Activated CD4-positive, alpha-beta T cell treated with anti-CD3 and anti-CD28 coated beads, Interleukin-2, amount 10 ng/mL, durations not matched to agents 7 days and 5 days (primary cell): Measurements from ENCODE around the gene ELOVL2. TPM values are rescaled to one million over a fixed set of nuclear protein-coding genes. Genes with fewer than 3 reads are reported as not detected.
"Not testable (repeated sequence)": the region's sequence is repeated elsewhere in the genome, so short reads cannot be mapped to it uniquely, and the experiment has no call there.

Experiments
- CTCF ChIA-PET: fragments of 350-600 bp; sonication (Branson Sonifier 250); formaldehyde crosslinking; loops from one replicate; lab custom pipeline; 2021; ENCODE audit warnings: antibody characterized with exemption; lab: Charles Lee
- POLR2A ChIA-PET: fragments of 350-600 bp; sonication (Branson Sonifier 250); formaldehyde crosslinking; loops from one replicate; lab custom pipeline; 2021; ENCODE audit warnings: antibody characterized with exemption; lab: Charles Lee
- DNase-seq: peaks from one replicate; pipeline ENCODE4 v3.0.0-alpha.2; 2020
- H3K27ac Mint-ChIP-seq: one replicate; pipeline ENCODE4 v1.8.0; 2021; ENCODE audit warnings: mild to moderate bottlenecking, moderate library complexity, mixed read lengths
- H3K27me3 Mint-ChIP-seq: one replicate; pipeline ENCODE4 v1.8.0; 2021; ENCODE audit warnings: mixed read lengths
- H3K36me3 Mint-ChIP-seq: one replicate; pipeline ENCODE4 v1.8.0; 2021; ENCODE audit warnings: low read depth, mixed read lengths
- H3K4me1 Mint-ChIP-seq: one replicate; pipeline ENCODE4 v1.8.0; 2021; ENCODE audit warnings: mixed read lengths
- H3K4me3 Mint-ChIP-seq: one replicate; pipeline ENCODE4 v1.8.0; 2021; ENCODE audit warnings: mild to moderate bottlenecking, moderate library complexity, mixed read lengths
- H3K9me3 Mint-ChIP-seq: one replicate; pipeline ENCODE4 v1.8.0; 2021; ENCODE audit warnings: mixed read lengths
- total RNA-seq, 2 experiments: library from RNA; stranded (reverse); gene quantifications; one replicate each; pipeline ENCODE4 v1.2.3, GENCODE V29; 2021

Gene ELOVL2
- not detected for total RNA-seq

- peak within 1 kb of the TSS; percentile 68 for H3K4me3 Mint-ChIP-seq
- ChIA-PET POLR2A (no interaction called here), CTCF (no interaction called here)
- no peaks in the 10 kb centered on the region for H3K36me3 Mint-ChIP-seq
- H3K27me3 Mint-ChIP-seq, result peaks cover 72% of the 10 kb centered on the region
- no peaks in the 10 kb centered on the region for H3K9me3 Mint-ChIP-seq
- no peak for DNase-seq
- no peak within 1 kb of the TSS for H3K27ac Mint-ChIP-seq
- H3K4me1 Mint-ChIP-seq, result peaks cover 14% of the 10 kb centered on the region
Observed at GRCh38 chr6:11043961-11044711, at the start of gene ELOVL2. ELOVL2 (minus strand) TSS chr6:11044305; CDS start chr6:11044230, 75 bp downstream.

GRCh38 chr6:11093376-11093625 lies 49.2 kb upstream of the ELOVL2 start:
- ChIA-PET POLR2A (interaction anchor here (0.6 kb wide), 1 partner anchor 365 kb away, joined by 3 read pairs; no protein-coding TSS in a partner anchor), CTCF (interaction anchor here (0.6 to 1.6 kb wide), 5 partner anchors 9 to 371 kb away, joined by 3 to 7 read pairs (median 5); partner anchors contain the start of gene TMEM14C)
- H3K27me3 Mint-ChIP-seq, result no peaks in the 10 kb centered on the region
- H3K27ac Mint-ChIP-seq, result peak overlapping the region; percentile 98
- H3K36me3 Mint-ChIP-seq, result peaks cover 8% of the 10 kb centered on the region
- DNase-seq, result no peak
- peaks cover 35% of the 10 kb centered on the region for H3K4me1 Mint-ChIP-seq
- H3K9me3 Mint-ChIP-seq, result no peaks in the 10 kb centered on the region
- H3K4me3 Mint-ChIP-seq, result peak overlapping the region; percentile 87

- Mint-ChIP-seq H3K27ac (peak overlapping the region; percentile 98), H3K27me3 (no peaks in the 10 kb centered on the region), H3K4me3 (peak overlapping the region; percentile 87), H3K4me1 (peaks cover 31% of the 10 kb centered on the region), H3K9me3 (no peaks in the 10 kb centered on the region), H3K36me3 (peaks cover 3% of the 10 kb centered on the region)
- CTCF ChIA-PET, result interaction anchor here (0.6 to 1.6 kb wide), 5 partner anchors 9 to 371 kb away, joined by 3 to 7 read pairs (median 5); partner anchors contain the start of gene TMEM14C
- POLR2A ChIA-PET, result interaction anchor here (0.6 kb wide), 2 partner anchors 19 to 366 kb away, joined by 3 to 6 read pairs; no protein-coding TSS in a partner anchor
- peak; percentile 65 for DNase-seq
Observed at GRCh38 chr6:11092668-11093375, 48.7 kb upstream of the ELOVL2 start.

GRCh38 chr6:11091141-11091540 lies 47.0 kb upstream of the ELOVL2 start:
- H3K27me3 Mint-ChIP-seq, POLR2A ChIA-PET, H3K27ac Mint-ChIP-seq, DNase-seq, H3K36me3 Mint-ChIP-seq, H3K4me3 Mint-ChIP-seq, CTCF ChIA-PET, H3K9me3 Mint-ChIP-seq: not testable (repeated sequence)
- peaks cover 23% of the 10 kb centered on the region for H3K4me1 Mint-ChIP-seq

GRCh38 chr6:11089695-11090094 lies 45.6 kb upstream of the ELOVL2 start:
- Mint-ChIP-seq H3K4me1 (peaks cover 10% of the 10 kb centered on the region), H3K27ac (no peak overlapping the region), H3K9me3 (no peaks in the 10 kb centered on the region), H3K36me3 (no peaks in the 10 kb centered on the region), H3K27me3 (no peaks in the 10 kb centered on the region), H3K4me3 (no peak overlapping the region)
- ChIA-PET CTCF (no interaction called here), POLR2A (no interaction called here)
- no peak for DNase-seq

- H3K36me3 Mint-ChIP-seq, DNase-seq, H3K27me3 Mint-ChIP-seq, H3K4me3 Mint-ChIP-seq, H3K27ac Mint-ChIP-seq, H3K4me1 Mint-ChIP-seq, POLR2A ChIA-PET, H3K9me3 Mint-ChIP-seq: not testable (repeated sequence)
- CTCF ChIA-PET, result interaction anchor here (1.1 kb wide), 1 partner anchor 22 kb away, joined by 3 read pairs; no protein-coding TSS in a partner anchor
Observed at GRCh38 chr6:11087141-11087812, 43.2 kb upstream of the ELOVL2 start.

- POLR2A ChIA-PET, result no interaction called here
- H3K4me1 Mint-ChIP-seq, result no peaks in the 10 kb centered on the region
- H3K36me3 Mint-ChIP-seq, result no peaks in the 10 kb centered on the region
- no peaks in the 10 kb centered on the region for H3K9me3 Mint-ChIP-seq
- no peak overlapping the region for H3K27ac Mint-ChIP-seq
- H3K27me3 Mint-ChIP-seq, result no peaks in the 10 kb centered on the region
- H3K4me3 Mint-ChIP-seq, result no peak overlapping the region
- DNase-seq, result no peak
- CTCF ChIA-PET, result interaction anchor here (1.1 kb wide), 1 partner anchor 21 kb away, joined by 3 read pairs; no protein-coding TSS in a partner anchor
Observed at GRCh38 chr6:11085758-11086435, 41.8 kb upstream of the ELOVL2 start.

GRCh38 chr6:11083956-11084355 lies 39.9 kb upstream of the ELOVL2 start:
- H3K4me1 Mint-ChIP-seq, result no peaks in the 10 kb centered on the region
- no peaks in the 10 kb centered on the region for H3K36me3 Mint-ChIP-seq
- DNase-seq, result no peak
- POLR2A ChIA-PET, result no interaction called here
- H3K27ac Mint-ChIP-seq, result no peak overlapping the region
- CTCF ChIA-PET, result interaction anchor here (0.9 to 1.1 kb wide), 2 partner anchors 9 to 14 kb away, joined by 3 to 5 read pairs; partner anchors contain the start of gene SMIM13
- peaks cover 3% of the 10 kb centered on the region for H3K27me3 Mint-ChIP-seq
- no peaks in the 10 kb centered on the region for H3K9me3 Mint-ChIP-seq
- no peak overlapping the region for H3K4me3 Mint-ChIP-seq

GRCh38 chr6:11083491-11083890 lies 39.4 kb upstream of the ELOVL2 start:
- ChIA-PET CTCF (interaction anchor here (0.6 kb wide), 1 partner anchor 605 kb away, joined by 5 read pairs; no protein-coding TSS in a partner anchor), POLR2A (no interaction called here)
- Mint-ChIP-seq H3K4me3 (no peak overlapping the region), H3K27me3 (peaks cover 3% of the 10 kb centered on the region), H3K27ac (no peak overlapping the region), H3K9me3 (no peaks in the 10 kb centered on the region), H3K4me1 (no peaks in the 10 kb centered on the region), H3K36me3 (no peaks in the 10 kb centered on the region)
- DNase-seq, result no peak

GRCh38 chr6:11080296-11080695 lies 36.2 kb upstream of the ELOVL2 start:
- no peaks in the 10 kb centered on the region for H3K9me3 Mint-ChIP-seq
- DNase-seq, result no peak
- no peak overlapping the region for H3K4me3 Mint-ChIP-seq
- H3K27ac Mint-ChIP-seq, result no peak overlapping the region
- ChIA-PET CTCF (no interaction called here), POLR2A (no interaction called here)
- H3K4me1 Mint-ChIP-seq, result no peaks in the 10 kb centered on the region
- peaks cover 3% of the 10 kb centered on the region for H3K27me3 Mint-ChIP-seq
- no peaks in the 10 kb centered on the region for H3K36me3 Mint-ChIP-seq

GRCh38 chr6:11078266-11078665 lies 34.2 kb upstream of the ELOVL2 start:
- ChIA-PET CTCF (no interaction called here), POLR2A (no interaction called here)
- H3K4me3 Mint-ChIP-seq, result no peak overlapping the region
- no peaks in the 10 kb centered on the region for H3K9me3 Mint-ChIP-seq
- H3K27ac Mint-ChIP-seq, result no peak overlapping the region
- no peaks in the 10 kb centered on the region for H3K36me3 Mint-ChIP-seq
- H3K27me3 Mint-ChIP-seq, result peaks cover 3% of the 10 kb centered on the region
- no peaks in the 10 kb centered on the region for H3K4me1 Mint-ChIP-seq
- DNase-seq, result no peak

GRCh38 chr6:11076540-11076939 lies 32.4 kb upstream of the ELOVL2 start:
- Mint-ChIP-seq H3K9me3 (no peaks in the 10 kb centered on the region), H3K36me3 (no peaks in the 10 kb centered on the region), H3K4me3 (no peak overlapping the region), H3K27ac (no peak overlapping the region), H3K27me3 (peaks cover 3% of the 10 kb centered on the region), H3K4me1 (no peaks in the 10 kb centered on the region)
- ChIA-PET CTCF (no interaction called here), POLR2A (no interaction called here)
- DNase-seq, result no peak
